GM21526 (cell line): ENCODE data around the gene NFIL3.

Experiments
- ATAC-seq: cut with Tn5 transposase; IDR thresholded peaks from one replicate; pipeline ENCODE4 v1.9.1; 2021; ENCODE audit warnings: moderate library complexity; ENCODE audit not compliant: unreplicated experiment, low FRiP score

Gene NFIL3

DNA sequence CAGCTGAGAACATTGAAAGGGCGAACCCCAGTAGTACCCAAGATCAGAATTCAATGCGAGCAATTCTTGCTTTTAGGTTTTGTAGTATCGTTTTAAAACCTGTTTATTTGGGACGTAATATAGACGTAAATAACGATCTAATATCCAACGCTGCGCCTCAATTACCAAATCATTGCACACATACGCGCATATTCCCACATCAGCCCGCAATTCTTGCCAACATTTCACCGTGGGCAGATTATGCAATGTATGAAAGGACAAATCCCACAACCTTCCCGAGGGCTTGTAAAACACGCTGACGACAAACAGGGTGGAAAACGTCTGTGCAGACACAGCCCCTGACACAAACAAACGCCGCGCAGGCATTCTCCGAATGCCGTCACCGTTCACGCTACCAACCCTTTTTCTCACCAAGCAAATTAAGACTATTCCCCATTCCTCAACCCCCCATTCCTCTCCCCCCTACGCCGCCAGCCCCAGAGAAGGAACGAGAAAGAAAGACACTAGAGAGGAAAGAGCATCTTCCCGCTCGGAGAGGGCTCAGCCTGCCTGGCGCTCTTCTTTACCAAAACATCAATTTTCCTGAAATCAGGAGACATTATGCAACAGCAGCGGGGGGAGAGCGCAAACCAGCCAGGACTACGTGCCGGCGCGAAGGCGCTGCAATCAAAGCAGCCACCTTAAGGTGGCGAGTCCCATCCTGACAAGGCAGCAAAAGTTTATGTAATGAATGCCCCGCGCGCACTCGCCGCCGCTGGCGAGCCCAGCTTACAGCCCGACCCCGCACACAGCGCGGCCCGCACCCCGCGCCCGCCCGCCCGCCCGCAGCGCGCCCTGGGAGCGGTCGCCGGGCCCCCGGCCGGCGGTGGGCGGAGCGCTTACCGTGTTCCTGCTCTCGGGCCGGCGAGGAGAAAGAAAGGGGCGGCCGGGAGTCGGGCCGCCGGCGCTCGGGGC, 597 bp downstream of the NFIL3 start:
- no peak for ATAC-seq

DNA sequence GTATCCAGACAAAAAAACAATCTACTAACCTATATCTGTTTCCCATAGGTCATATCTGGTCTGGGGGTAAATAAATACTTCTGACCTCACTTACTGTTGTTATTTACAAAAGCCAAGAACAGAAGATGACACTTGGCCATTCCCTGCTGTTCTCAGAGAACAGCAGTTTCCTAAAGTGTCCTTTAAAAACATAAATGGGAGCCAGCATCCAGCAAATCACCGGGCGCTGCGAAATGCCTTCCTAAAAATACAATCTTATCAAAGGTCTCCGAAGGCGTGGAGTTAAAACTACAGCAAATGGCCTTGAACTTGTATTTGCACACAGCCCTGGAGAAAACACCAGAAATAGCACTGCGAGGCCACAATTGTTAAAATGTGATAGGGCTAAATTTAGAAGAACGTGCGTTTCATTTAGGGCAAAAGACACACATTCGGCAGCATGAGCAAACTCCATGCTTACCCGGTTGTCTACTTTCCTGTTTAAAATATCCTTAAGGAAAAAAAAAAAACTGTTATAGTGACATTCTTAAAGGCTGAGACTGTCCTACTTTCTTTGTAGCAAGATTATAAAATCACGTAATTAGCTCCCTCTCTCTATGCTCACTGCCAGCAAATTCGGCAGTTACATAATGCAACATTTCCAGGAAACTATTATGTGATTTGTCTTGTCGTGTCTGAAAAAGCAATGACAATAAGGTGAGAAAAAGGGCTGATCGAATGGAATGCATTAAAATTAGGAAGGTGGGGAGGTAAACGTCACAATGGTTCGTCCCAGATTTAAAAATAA, 1.5 kb downstream of the NFIL3 start:
- no peak for ATAC-seq

DNA sequence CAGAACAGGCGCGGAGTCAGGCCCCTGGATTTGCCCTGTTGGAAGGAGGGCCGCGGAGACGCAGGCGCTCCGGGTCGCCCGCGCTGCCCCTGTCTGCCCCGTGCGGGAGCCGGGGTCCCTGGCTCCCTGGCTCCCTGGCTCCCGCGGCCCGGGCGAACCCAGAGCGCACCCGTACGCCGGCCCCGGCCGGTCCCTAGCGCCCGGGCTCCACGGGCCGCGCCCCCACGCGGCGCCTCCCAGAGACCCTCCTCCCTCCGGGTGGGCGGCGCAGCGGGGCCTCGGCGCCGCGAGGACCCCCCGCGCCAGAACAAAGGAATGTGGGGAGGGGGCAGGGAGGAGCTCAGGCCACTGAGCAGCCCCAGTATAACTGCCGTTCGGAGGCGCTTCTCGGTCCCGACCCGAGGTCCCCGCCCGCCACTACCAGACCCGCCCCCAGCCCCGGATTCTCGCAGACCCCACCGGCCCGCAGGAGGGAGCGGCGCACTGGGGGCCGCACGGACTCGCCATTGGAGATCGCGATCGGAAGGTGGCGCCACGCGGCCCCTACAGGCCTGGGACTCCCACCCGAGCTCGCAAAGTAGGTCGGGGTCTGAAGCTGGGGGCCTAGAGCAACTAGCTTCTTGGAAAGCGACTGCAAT, 2.4 kb downstream of the NFIL3 start:
- ATAC-seq = no peak

DNA sequence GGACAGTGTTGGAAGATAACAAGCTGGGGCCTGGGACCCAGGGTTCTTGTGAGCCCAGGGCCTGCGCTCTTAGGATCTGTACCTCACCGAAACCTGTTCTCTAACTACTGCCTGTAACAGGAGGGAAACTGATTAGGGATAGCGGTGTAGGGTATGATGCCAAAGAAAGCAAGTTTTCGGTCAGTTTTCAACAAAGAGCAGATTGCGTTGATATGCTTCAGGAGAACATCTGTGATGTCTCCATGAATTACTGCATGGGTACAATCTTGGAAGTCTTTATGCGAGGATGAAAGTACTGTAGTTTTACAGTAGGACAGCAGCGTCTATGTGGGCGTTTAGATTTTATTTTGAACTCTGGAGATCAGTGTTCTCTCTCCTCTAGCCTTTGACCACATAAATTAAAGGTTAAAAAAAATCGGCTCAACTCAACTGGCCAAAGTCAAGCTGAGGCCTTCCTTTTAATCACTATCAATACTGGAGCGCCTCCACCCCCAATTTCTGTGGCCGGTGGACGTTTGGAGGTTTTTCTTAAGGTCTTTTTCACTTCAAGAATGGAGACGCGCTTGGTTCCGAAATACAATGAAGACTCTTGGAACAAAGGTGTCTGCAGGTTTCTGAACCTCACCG, 3.0 kb downstream of the NFIL3 start:
- no peak for ATAC-seq

DNA sequence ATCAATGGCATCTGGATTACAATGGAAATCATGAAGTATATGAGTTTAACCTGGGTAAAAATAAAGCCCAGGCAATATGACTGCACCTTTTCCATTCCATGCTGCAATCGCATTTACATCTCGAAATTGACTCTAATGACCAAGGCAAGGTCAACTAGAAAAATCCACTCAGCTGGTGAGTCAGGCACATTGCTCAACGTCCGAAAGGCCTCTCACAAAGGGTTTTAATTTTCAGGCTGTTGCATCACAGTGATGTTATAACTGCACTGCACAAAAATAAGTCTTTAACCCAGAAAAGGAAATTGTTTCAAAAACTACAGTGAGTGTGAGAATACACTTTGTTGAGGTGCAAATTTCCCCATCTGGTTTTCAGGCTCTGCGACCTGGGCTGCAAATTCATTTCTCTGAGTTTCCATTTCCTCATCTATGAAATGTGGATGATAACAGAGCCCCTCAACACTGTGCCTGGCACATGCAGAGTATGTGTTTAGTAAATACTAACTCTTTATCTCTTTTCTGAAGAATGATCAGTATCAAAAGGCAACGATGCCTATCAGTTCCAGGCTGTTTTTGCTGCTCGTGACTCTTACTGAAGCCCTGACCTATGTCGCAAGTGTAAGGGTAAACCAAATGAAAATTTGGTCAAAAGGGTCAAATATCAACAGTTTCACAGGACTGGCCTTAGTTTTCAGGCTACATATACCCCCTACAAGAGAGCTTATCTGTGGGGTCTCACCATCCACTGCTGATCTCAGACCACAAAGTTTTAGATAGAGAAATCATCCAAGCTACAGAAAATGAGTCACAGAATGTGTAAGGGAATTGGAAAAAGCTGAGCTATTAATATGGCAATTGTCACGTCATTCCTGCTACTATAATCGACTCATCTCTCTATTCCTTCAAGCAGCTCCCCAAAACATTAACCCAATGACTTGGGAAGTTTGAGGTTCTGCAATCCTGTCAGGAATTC, 4.1 kb downstream of the NFIL3 start:
- ATAC-seq = no peak

DNA sequence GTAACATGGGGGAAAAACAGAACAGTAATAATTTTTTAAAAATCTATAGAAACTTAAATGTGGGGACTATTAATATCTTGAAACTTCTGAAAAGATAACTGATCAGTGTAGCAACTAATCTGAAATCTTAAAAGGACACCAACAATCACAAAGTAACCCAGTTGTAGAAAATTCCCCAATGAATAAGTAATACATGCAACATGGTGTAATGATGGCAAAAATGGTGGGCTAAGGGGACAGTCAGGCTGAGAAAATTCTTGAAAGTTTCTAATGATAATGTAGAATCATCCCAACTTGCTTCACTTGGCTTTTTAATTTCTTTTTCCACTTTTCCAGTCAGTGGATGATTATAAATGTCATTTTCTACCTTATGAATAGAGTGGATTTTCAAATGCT, 5.4 kb downstream of the NFIL3 start:
- ATAC-seq = no peak

DNA sequence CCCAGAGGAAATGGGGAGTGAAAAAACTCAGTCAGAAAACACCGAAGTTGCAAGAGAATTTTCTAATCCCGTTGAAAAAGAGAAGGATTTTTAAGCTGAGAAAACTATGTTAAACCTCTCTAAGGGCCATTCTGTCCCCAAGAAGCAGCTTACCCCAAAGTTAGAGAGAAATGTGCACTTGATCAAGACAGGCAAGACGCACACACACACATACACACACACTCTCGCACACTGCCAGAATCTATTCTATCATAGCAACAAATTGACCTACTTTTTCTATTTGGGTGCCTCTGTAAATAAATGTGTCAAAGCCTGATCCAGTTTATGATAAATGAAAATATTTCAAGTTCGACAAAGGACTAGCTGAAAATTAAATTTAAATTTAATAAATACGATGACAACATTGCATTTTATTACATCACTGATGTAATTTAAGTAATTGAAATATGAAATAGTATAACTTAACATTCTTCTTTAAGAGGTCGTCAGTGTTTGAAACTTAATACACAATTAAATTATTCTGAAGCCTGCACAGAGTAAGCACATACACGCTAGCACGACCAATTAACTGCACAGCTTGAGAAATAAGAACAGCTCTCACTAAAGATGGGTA, 5.9 kb downstream of the NFIL3 start:
- no peak for ATAC-seq

DNA sequence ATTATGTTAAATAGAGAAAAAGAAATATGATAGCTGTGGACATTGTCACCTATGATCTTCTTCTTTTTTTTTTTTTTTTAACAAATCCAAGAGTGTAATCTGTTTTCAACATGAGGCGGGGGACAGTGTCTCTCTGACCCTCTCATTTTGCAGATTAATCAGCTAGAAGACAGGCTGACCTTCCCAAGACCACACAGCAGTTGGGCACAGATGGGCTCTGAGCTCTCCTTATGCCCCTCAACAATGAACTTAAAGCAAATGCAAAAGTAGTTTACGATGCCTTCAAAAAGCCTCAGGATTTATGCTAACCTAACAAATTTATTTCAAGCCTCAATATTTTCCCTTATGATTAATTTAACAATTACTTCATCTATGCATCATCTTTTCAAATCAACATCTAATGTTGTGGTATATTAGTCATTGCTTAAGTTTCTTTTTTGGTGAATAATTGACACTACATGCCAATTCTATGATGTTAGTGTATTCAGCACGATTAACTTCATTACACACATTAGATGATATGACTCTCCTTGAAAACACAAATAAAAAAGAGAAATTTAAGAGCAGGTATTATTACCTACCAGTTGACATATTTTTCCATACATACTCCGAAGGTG, 7.4 kb downstream of the NFIL3 start:
- ATAC-seq = no peak

DNA sequence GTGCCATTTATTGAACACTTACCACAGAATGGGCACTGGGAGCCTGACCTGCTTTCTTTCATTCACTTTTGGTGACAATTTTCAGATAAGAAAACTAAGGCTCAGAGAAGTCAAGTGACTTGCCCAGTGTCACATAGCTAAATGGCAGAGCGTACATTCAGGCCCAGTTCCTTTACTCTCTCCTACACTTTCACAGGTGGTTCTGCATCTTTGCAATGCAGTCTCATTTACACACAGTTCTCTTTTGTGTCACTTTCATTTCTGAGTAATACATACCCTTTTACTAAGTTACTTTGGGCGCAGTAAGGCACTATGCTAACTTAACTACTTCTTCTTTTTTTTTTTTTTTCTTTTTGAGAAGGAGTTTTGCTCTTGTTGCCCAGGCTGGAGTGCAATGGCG, 8.3 kb downstream of the NFIL3 start:
- ATAC-seq = no peak

DNA sequence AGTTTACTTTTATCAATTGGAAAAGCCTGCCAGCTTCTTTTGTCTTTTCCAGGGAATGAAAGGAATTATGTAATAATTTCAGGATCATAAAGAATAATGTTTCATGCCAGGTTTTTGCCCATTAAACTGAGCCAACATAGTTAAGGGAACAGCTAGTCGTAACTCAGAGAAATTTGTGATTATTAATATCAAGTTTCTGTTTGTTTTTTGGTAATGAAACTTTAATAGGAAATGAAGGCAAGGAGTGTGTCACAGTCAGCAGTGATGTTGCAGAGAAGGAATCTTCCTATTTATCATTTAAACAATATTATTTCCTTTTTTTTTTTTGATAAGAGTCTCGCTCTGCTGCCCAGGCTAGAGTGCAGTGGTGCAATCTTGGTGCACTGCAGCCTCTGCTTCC, 10.7 kb downstream of the NFIL3 start:
- no peak for ATAC-seq

DNA sequence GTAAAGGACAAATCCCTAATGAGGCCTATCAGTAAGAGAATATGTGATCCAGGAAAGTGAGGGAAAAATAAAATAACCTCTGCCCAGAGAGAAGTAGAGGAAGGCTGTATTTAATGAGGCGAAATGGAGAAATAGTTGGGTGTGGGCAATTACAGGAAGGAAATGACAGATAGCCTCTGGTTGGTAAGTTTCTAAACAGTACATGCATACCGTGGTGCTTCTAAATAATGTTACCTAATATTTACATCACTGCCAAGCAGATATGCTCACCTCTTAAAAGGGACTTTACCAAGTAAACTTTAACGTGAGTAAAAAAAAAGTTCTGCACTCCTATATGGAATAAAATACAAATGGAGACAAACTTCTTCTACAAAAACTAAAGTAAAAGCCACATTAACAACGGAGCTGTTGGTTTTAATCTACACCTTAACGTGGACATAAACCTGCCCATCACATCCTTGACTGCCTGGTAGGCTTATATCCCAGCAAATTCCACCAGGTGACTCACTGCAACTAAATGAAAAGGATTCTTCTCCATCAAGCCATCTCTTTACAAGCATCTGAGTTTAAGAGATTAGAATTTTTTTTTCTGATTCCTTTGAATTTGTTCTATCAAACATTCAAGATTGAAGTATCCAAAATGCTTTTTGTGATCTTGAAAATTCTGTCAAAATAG, 12.4 kb downstream of the NFIL3 start:
- no peak for ATAC-seq

DNA sequence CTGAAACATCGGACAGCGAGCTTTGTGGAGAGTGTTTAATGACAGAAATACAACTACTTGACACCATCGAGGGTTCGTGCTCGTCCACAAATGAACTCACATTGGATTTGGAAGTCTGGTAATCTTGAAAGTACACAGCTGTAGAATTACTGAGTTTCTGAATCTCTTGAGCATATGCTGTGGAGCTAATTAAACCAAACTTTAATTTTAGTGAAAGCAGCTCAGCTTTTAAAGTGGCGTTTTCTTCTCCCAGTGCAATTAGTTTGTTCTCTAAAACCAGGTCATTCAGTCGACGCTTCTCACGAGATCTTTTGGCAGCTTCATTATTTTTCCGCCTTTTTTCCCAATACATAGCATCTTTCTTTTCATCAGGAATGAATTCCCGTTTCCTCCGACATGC, 13.5 kb downstream of the NFIL3 start:
- ATAC-seq = no peak

DNA sequence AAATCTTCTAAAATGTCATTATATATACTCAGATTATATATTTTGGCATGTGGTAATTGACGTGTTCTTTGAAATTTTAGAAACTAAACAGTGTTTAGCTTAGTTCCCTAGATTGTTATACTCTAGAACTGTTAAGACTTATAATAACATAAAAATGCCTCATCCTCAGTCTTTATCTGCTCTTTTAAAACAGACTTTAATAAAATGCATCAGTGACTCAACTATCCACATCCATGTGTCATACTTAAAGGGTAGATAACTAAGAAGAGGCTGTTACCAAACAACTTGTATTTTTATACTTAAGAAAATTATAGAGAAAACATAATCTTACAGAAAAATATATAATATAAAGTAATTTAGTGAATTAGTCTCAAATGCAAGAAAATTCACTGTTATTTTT, 15.2 kb downstream of the NFIL3 start:
- no peak for ATAC-seq

DNA sequence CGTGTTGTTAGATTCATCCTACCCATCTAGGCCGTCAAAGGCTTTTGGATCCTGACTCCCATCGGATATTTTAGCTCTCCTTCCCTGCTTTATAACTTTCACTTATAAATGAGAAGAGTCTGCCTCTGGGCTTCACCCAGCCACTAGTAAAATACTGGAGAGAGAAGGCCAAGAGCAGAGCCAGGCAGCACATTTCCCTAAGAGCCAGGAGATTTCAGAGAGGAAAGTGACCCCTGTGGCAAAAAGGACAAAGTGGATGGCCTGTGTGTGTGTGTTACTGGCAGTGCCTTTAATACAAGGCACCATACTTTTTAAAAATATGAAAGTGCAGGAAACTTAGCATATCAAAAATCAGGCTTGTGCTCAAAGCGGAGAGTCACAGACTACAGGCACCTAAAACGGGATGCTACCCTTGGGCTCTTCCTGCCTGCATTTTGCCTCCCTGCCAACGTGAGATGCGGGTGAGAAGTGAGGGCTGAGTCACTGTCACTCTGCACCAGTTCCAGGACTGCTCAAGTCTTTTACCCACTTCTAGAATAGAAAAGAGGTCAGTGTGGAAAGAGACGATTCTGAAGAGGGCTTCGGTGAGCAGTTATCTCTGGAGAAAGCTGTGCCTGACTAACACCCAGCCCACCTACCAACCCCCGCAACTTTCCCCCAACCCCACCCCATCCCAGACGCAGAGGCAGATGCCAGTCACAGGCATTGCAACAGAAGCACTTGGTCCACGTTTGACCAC, 15.9 kb downstream of the NFIL3 start:
- no peak for ATAC-seq

DNA sequence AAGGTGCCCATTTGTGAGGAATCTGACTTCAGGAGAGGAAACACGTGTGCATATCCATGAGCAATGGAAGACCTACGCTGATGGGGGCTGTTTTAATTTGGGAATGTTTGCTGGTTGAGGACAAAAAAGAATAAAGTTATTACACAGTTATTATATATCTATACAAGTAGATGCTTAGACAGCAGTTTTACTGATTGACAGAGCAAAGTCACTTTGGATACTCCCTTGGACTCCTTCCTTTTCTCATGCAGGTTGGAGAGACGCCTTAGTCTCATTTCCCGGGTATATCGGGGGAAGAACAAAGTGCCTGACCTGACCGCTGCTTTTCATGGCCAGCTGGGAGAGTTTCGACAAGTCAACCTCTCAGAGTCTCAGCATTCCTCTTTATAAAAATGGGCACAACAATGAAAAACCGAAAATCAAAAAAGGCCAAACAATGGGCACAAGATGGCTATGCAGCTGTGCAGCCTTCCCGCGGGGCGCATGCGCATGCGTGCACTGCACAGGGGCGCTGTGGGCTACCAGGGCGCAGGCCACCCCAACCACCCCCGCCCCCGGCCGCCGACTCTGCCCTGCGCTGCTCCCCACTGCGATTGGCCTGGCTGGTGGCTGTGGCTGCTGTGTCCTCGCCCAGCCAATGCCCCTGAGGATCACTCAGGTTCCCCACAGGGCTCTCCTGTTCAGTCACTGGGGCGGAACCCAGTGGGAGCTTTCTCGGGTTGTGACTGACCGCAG, 18.1 kb downstream of the NFIL3 start:
- ATAC-seq = no peak

DNA sequence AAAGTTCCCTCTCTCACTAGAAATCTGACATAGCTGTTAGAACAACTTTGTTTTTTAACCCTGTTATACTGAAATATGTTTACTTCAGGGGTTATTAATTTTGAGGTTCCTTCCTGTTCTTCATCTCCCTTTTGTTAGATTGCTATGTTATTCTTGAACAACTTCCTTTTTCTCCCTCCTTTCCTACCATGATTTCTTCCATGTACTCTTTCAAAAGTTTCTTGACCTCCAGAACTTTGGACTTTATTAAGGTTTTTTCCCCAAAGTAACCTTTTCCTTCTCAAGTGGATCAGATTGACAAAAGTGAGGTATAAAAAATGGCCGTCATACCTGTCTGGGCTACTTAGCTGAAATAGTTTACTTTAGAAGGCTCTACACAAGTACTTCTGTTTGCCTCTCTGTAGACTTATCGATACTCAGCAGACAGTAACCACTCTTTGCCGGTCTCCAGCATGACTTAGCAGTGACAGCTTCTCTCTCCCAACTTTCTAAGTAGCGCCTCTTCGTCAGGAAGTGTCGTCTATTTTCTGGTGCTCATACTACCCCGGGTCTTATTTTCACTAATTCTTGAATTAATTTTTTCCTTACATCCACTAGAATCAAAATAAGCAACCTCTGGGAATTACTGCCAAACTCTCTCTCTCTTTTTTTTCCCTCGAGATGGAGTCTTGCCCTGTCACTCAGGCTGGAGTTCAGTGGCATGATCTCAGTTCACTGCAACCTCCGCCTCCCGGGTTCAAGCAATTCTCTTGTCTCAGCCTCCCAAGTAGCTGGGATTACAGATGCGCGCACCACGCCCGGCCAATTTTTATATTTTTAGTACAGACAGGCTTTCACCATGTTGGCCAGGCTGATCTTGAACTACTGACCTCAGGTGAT, 19.7 kb downstream of the NFIL3 start:
- no peak for ATAC-seq
